GM12875 (cell line): Measurements from ENCODE around the gene C17orf107.
A peak's percentile ranks its signal among the peaks of the same experiment; 100 is the strongest.

Source experiments
- H3K4me3 ChIP-seq: one replicate; pipeline ENCODE4 v1.5.1; 2011; ENCODE audit warnings: low read depth, low read length, control low read depth
- CTCF ChIP-seq: IDR thresholded peaks from 2 replicates; pipeline ENCODE4 v1.5.1; 2011; ENCODE audit warnings: low read depth, mild to moderate bottlenecking, control low read depth, inconsistent platforms, low read length, moderate library complexity, borderline replicate concordance; ENCODE audit not compliant: insufficient read depth

The C17orf107 gene

GRCh38 chr17:4944163-4944553 is 44.8 kb downstream of the C17orf107 start:
- H3K4me3 ChIP-seq: peak overlapping the region; percentile 99

GRCh38 chr17:4944554-4945175 is 45.3 kb downstream of the C17orf107 start:
- peak overlapping the region; percentile 99 for H3K4me3 ChIP-seq
- TF ChIP-seq CTCF: no peak

More at GRCh38 chr17:4944163-4944553, 44.8 kb downstream of the C17orf107 start:
- TF ChIP-seq CTCF: no peak

GRCh38 chr17:4945176-4945943 is 46.0 kb downstream of the C17orf107 start:
- no peak for TF ChIP-seq CTCF

GRCh38 chr17:4945944-4946280 is 46.6 kb downstream of the C17orf107 start:
- peak overlapping the region; percentile 99 for H3K4me3 ChIP-seq
- no peak for TF ChIP-seq CTCF

More at GRCh38 chr17:4945176-4945943, 46.0 kb downstream of the C17orf107 start:
- H3K4me3 ChIP-seq: peak overlapping the region; percentile 99

GRCh38 chr17:4946312-4946976 is 47.1 kb downstream of the C17orf107 start:
- H3K4me3 ChIP-seq: peak overlapping the region; percentile 99
- TF ChIP-seq CTCF: no peak

- TF ChIP-seq CTCF: no peak
- H3K4me3 ChIP-seq: peak overlapping the region; percentile 99
Observed at GRCh38 chr17:4947010-4947410, 47.7 kb downstream of the C17orf107 start.
